ENCODE results near the gene QPCTL. TPM values are rescaled to one million over a fixed set of nuclear protein-coding genes. Genes with fewer than 3 reads are reported as not detected.

QPCTL gene
- total RNA-seq, 1 experiment from 2014 or later: 13.7 TPM

- H3K4me1 ChIP-seq (ENCODE audit: insufficient read depth, low read length): no peaks in the 10 kb centered on the region; the same call in 1 of the 2 replicates
- H2BK5ac ChIP-seq (ENCODE audit: insufficient read length, low read length): no peak overlapping the region
- no peaks in the 10 kb centered on the region for H3K23me2 ChIP-seq (ENCODE audit: insufficient read length, low read depth, low read length, poor library complexity, severe bottlenecking)
- H4K91ac ChIP-seq (ENCODE audit: insufficient read length, low read depth, low read length): no peak overlapping the region
- H3T11ph ChIP-seq (ENCODE audit: low read length): no peak overlapping the region
- H3K9ac ChIP-seq (ENCODE audit: extremely low read depth, insufficient read length, low read length): no peak overlapping the region
- H3K27me3 ChIP-seq (ENCODE audit: insufficient read depth, low read length): no peaks in the 10 kb centered on the region; the same call in 1 of the 2 replicates
- Mint-ChIP-seq H3K4me3 (no peak overlapping the region), H3K36me3 (ENCODE audit: insufficient read depth in 1 of 3, low read depth in 3 of 3) (no peaks in the 10 kb centered on the region), H3K27ac (no peak overlapping the region), H3K4me1 (peaks cover 5 to 8% of the 10 kb centered on the region in 2 experiments), H3K27me3 (ENCODE audit: low read depth) (peaks cover 13% of the 10 kb centered on the region), H3K9me3 (no peaks in the 10 kb centered on the region)
- H2BK15ac ChIP-seq (ENCODE audit: low read depth, low read length): no peak overlapping the region
- no peaks in the 10 kb centered on the region for H3K9me3 ChIP-seq (ENCODE audit: control insufficient read depth, low read depth, low read length)
- no peak overlapping the region for H3K18ac ChIP-seq (ENCODE audit: insufficient read length, low read depth, low read length)
- no CpG with 5 or more reads among the region's 6 CpGs for WGBS (ENCODE audit: extremely low coverage, insufficient read length, low lambda C conversion rate)
- no peak overlapping the region for H3K14ac ChIP-seq (ENCODE audit: insufficient read depth, low read length)
- no peak for DNase-seq
- peak overlapping the region; percentile 25 for H2AFZ ChIP-seq (ENCODE audit: low read length)
- no peaks in the 10 kb centered on the region for H3K79me2 ChIP-seq (ENCODE audit: insufficient read depth, low read length)
- H2BK20ac ChIP-seq (ENCODE audit: low read depth, low read length, poor library complexity, severe bottlenecking): no peak overlapping the region
- H3K79me1 ChIP-seq (ENCODE audit: insufficient read depth, low read depth, low read length, poor library complexity, severe bottlenecking): no peaks in the 10 kb centered on the region
- H3K27ac ChIP-seq (ENCODE audit: insufficient read length, low read depth, low read length): no peak overlapping the region
- no peak overlapping the region for H3K23ac ChIP-seq (ENCODE audit: insufficient read length, low read depth, low read length)
- H4K8ac ChIP-seq (replicated peaks; ENCODE audit: insufficient read length, low read depth, low read length): no peak overlapping the region
- no peak overlapping the region for H2BK120ac ChIP-seq (ENCODE audit: low read depth, low read length, poor library complexity, severe bottlenecking)
- no peak overlapping the region for H2BK12ac ChIP-seq (ENCODE audit: insufficient read length, low read depth, low read length)
- no peak overlapping the region for H4K5ac ChIP-seq (ENCODE audit: insufficient read length, low read depth, low read length)
- H4K20me1 ChIP-seq (ENCODE audit: control insufficient read depth, insufficient read depth, insufficient read length): no peaks in the 10 kb centered on the region
- no peak overlapping the region for H3K4ac ChIP-seq (ENCODE audit: low read depth, low read length)
- no peak overlapping the region for H3K4me2 ChIP-seq (ENCODE audit: insufficient read depth, insufficient read length, low read length)
- TF ChIP-seq, protein P1, sequence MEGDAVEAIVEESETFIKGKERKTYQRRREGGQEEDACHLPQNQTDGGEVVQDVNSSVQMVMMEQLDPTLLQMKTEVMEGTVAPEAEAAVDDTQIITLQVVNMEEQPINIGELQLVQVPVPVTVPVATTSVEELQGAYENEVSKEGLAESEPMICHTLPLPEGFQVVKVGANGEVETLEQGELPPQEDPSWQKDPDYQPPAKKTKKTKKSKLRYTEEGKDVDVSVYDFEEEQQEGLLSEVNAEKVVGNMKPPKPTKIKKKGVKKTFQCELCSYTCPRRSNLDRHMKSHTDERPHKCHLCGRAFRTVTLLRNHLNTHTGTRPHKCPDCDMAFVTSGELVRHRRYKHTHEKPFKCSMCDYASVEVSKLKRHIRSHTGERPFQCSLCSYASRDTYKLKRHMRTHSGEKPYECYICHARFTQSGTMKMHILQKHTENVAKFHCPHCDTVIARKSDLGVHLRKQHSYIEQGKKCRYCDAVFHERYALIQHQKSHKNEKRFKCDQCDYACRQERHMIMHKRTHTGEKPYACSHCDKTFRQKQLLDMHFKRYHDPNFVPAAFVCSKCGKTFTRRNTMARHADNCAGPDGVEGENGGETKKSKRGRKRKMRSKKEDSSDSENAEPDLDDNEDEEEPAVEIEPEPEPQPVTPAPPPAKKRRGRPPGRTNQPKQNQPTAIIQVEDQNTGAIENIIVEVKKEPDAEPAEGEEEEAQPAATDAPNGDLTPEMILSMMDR (conservative IDR thresholded peaks at IDR 0.05): no peak
- no peak overlapping the region for H3K56ac ChIP-seq (ENCODE audit: insufficient read length, low read depth, low read length)
- no peak overlapping the region for H2AK5ac ChIP-seq (ENCODE audit: insufficient read length, low read length)
These were observed 53.1 kb downstream of the QPCTL start for GRCh38 chr19:45745606-45746005.
